Measurements from ENCODE around the gene RNF151.

DNA sequence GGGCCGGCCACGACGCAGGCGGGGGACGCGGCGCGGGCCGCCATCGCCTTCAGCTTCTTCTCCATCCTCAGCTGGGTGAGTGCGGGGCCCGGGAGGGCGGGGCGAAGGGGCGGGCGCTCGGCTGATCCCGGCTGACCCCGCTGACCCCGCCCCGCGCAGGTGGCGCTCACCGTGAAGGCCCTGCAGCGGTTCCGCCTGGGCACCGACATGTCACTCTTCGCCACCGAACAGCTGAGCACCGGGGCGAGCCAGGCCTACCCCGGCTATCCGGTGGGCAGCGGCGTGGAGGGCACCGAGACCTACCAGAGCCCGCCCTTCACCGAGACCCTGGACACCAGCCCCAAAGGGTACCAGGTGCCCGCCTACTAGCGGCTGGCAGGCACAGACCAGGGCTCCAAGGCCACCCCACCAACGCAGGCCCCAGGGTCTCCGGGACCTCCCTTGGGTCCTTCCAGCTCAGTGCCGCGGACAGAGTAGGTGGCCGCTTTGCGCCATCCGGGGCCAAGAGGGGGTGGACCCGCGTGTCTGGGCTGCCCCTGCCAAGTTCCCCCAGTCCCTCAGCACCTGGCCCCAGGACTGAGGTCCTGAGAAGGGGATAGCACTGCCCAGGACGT, 26.2 kb downstream of the RNF151 start:
- TF ChIP-seq, protein P1, sequence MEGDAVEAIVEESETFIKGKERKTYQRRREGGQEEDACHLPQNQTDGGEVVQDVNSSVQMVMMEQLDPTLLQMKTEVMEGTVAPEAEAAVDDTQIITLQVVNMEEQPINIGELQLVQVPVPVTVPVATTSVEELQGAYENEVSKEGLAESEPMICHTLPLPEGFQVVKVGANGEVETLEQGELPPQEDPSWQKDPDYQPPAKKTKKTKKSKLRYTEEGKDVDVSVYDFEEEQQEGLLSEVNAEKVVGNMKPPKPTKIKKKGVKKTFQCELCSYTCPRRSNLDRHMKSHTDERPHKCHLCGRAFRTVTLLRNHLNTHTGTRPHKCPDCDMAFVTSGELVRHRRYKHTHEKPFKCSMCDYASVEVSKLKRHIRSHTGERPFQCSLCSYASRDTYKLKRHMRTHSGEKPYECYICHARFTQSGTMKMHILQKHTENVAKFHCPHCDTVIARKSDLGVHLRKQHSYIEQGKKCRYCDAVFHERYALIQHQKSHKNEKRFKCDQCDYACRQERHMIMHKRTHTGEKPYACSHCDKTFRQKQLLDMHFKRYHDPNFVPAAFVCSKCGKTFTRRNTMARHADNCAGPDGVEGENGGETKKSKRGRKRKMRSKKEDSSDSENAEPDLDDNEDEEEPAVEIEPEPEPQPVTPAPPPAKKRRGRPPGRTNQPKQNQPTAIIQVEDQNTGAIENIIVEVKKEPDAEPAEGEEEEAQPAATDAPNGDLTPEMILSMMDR (IDR thresholded peaks at IDR 0.05; ENCODE audit: low read length) = no peak
- no peak for TF ChIP-seq EZH2 (optimal IDR thresholded peaks at IDR 0.05; ENCODE audit: low read depth, low read length)

All from MM.1S (cell line).